SIG-M5 treated with dmso at 0.1 percent for 504 hours (cell line): ENCODE data around the gene RGS8.

ENCODE experiments used
- DNase-seq: peaks from one replicate; lab custom pipeline; 2025; ENCODE audit not compliant: unreplicated experiment; lab: John Stamatoyannopoulos, UW

Gene RGS8

GRCh38 chr1:182684116-182684828, at the start of gene RGS8:
TSS of gene RGS8 (minus strand) at chr1:182684587. CDS start at chr1:182669649, 14,938 bp downstream.
- DNase-seq, result no peak

GRCh38 chr1:182731852-182732575, 47.6 kb upstream of the RGS8 start:
- DNase-seq, result peak; percentile 38

GRCh38 chr1:182726912-182727311, 42.5 kb upstream of the RGS8 start:
- no peak for DNase-seq

GRCh38 chr1:182725259-182726255, 41.2 kb upstream of the RGS8 start:
- no peak for DNase-seq

- DNase-seq, result no peak
Observed at GRCh38 chr1:182724215-182724614, 39.8 kb upstream of the RGS8 start.

GRCh38 chr1:182723200-182723599, 38.8 kb upstream of the RGS8 start:
- DNase-seq, result no peak

GRCh38 chr1:182721525-182721924, 37.1 kb upstream of the RGS8 start:
- DNase-seq, result no peak

GRCh38 chr1:182720463-182720862, 36.1 kb upstream of the RGS8 start:
- DNase-seq, result no peak

GRCh38 chr1:182719553-182719952, 35.2 kb upstream of the RGS8 start:
- DNase-seq, result no peak

GRCh38 chr1:182718311-182718710, 33.9 kb upstream of the RGS8 start:
- no peak for DNase-seq

GRCh38 chr1:182716740-182717720, 32.6 kb upstream of the RGS8 start:
- DNase-seq, result no peak

GRCh38 chr1:182715531-182715930, 31.1 kb upstream of the RGS8 start:
- no peak for DNase-seq

- DNase-seq, result no peak
Observed at GRCh38 chr1:182714546-182714945, 30.2 kb upstream of the RGS8 start.

GRCh38 chr1:182713939-182714338, 29.6 kb upstream of the RGS8 start:
- no peak for DNase-seq

- DNase-seq, result no peak
Observed at GRCh38 chr1:182713492-182713891, 29.1 kb upstream of the RGS8 start.

- DNase-seq, result no peak
Observed at GRCh38 chr1:182709855-182710254, 25.5 kb upstream of the RGS8 start.

- DNase-seq, result no peak
Observed at GRCh38 chr1:182709225-182709764, 24.9 kb upstream of the RGS8 start.

- DNase-seq, result no peak
Observed at GRCh38 chr1:182707122-182707521, 22.7 kb upstream of the RGS8 start.

- DNase-seq, result no peak
Observed at GRCh38 chr1:182704677-182705076, 20.3 kb upstream of the RGS8 start.

GRCh38 chr1:182703539-182703938, 19.2 kb upstream of the RGS8 start:
- no peak for DNase-seq
